Breast epithelium (tissue), 3 donors: Measurements from ENCODE around the gene COL23A1.

Source experiments
- POLR2A ChIP-seq: fragments of 450-650 bp; IDR thresholded peaks from one replicate; pipeline ENCODE4 v1.6.1; 2016; ENCODE audit warnings: antibody characterized with exemption, mild to moderate bottlenecking, moderate library complexity
- POLR2AphosphoS5 ChIP-seq, 3 donors: sonication (generic); formaldehyde crosslinking; IDR thresholded peaks; one replicate each; pipeline ENCODE4 v1.6.1; 2017; ENCODE audit warnings: antibody characterized with exemption in 3 of 3
- TF ChIP-seq, protein P1 (sequence below), 3 donors: fragments of 450-650 bp; IDR thresholded peaks; one replicate each; pipeline ENCODE4 v1.5.1; 2016 to 2017; ENCODE audit warnings: antibody characterized with exemption in 3 of 3, mild to moderate bottlenecking in 3 of 3, moderate library complexity in 3 of 3

DNA sequence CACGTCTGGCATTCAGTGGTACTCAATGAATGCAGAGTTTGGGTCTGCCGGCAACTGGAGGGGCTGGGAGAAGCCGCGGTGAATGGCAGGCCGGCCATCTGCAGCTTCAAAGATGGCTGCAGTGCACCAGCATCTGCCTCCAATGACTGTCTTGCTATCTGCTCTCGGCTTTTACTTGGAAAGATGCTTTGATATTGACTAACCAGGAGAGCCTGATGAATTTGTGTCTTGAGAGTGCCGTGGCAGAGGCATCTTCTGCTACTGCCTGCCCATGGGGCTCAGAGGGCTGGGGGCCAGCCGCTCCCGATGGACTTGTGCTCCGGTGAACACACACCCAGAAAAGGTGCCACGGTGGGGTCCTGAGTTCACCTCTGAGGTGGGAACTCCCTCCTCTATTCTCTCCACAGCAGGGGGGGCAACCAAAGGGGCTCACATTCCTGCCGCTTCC lies 164.5 kb downstream of the COL23A1 start:
- TF ChIP-seq, protein P1, sequence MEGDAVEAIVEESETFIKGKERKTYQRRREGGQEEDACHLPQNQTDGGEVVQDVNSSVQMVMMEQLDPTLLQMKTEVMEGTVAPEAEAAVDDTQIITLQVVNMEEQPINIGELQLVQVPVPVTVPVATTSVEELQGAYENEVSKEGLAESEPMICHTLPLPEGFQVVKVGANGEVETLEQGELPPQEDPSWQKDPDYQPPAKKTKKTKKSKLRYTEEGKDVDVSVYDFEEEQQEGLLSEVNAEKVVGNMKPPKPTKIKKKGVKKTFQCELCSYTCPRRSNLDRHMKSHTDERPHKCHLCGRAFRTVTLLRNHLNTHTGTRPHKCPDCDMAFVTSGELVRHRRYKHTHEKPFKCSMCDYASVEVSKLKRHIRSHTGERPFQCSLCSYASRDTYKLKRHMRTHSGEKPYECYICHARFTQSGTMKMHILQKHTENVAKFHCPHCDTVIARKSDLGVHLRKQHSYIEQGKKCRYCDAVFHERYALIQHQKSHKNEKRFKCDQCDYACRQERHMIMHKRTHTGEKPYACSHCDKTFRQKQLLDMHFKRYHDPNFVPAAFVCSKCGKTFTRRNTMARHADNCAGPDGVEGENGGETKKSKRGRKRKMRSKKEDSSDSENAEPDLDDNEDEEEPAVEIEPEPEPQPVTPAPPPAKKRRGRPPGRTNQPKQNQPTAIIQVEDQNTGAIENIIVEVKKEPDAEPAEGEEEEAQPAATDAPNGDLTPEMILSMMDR (IDR thresholded peaks at IDR 0.05), result no peak
- no peak for TF ChIP-seq POLR2A
- TF ChIP-seq POLR2AphosphoS5 (IDR thresholded peaks at IDR 0.05), result no peak
